ENCODE results near the gene PRAC2.
A peak's percentile ranks its signal among the peaks of the same experiment; 100 is the strongest.

DNA sequence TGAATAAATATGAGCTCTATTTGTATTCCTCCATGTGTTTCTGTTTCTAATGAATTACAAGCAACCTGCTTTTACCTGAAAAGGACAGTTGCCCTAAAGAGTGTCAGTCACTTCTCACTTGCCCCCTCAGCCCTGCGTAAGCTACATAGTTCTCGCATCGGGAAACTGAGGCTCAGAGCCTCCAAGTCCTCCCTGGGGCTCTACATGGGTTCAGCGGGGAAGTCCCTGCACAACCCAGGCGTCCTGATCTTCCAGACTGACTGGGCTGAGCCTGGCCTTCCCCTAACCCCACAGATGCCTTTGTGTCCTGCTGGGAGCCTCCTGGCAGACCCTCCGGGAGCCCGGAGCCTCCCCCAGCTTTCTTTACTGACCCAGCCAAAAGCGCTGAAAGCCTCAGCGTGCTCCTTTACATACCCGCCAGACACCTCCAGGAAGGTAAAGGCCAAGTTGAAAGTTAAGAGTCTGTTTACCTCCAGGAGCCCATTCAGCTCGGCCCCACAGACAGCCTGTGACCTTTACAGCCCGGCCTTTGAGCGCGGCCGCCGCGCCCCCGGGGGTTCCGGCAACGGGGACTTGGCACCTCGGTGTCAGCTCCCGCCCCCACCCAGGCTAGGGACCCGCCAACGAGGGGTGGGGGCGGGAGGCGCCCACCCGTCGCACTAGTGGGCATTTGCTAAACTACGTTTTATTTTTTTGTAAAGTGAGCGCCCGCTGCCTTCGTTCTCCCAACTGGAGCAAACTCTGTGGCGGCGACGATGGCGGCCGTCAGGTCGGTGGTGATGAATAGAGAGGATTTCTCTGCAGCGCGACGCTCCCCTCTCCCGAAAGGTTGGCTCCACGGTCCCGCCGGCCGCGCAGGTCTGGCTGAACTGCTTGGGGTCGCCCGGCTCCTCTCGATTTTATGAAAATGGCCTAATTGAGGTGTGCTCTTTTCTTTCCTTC lies 10.0 kb downstream of the PRAC2 start:
- TF ChIP-seq, protein P1, sequence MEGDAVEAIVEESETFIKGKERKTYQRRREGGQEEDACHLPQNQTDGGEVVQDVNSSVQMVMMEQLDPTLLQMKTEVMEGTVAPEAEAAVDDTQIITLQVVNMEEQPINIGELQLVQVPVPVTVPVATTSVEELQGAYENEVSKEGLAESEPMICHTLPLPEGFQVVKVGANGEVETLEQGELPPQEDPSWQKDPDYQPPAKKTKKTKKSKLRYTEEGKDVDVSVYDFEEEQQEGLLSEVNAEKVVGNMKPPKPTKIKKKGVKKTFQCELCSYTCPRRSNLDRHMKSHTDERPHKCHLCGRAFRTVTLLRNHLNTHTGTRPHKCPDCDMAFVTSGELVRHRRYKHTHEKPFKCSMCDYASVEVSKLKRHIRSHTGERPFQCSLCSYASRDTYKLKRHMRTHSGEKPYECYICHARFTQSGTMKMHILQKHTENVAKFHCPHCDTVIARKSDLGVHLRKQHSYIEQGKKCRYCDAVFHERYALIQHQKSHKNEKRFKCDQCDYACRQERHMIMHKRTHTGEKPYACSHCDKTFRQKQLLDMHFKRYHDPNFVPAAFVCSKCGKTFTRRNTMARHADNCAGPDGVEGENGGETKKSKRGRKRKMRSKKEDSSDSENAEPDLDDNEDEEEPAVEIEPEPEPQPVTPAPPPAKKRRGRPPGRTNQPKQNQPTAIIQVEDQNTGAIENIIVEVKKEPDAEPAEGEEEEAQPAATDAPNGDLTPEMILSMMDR (conservative IDR thresholded peaks at IDR 0.05 in 1 of 2, IDR thresholded peaks at IDR 0.05 in 1 of 2; ENCODE audit: extremely low read depth in 1 of 2, insufficient read depth in 1 of 2, low read depth in 1 of 2, low read length in 2 of 2), result no peak
- TF ChIP-seq EZH2 (IDR thresholded peaks at IDR 0.05; ENCODE audit: borderline replicate concordance, low read length), result peak; percentile 76
